ENCODE results near the gene JADE1. TPM values are rescaled to one million over a fixed set of nuclear protein-coding genes. Genes with fewer than 3 reads are reported as not detected.

Gene JADE1
- total and polyA plus RNA-seq, 2 experiments from 2014 or later: 32.1 to 37.6 TPM

- H3K9me3 ChIP-seq (ENCODE audit: low read depth): no peaks in the 10 kb centered on the region
- H3K4me3 ChIP-seq: no peak overlapping the region
- H3K4me2 ChIP-seq (ENCODE audit: unreplicated experiment): no peak overlapping the region
- H3F3A ChIP-seq (ENCODE audit: insufficient read depth): no peaks in the 10 kb centered on the region
- H4K20me1 ChIP-seq (ENCODE audit: insufficient read depth): no peaks in the 10 kb centered on the region
- H2AFZ ChIP-seq: no peak overlapping the region
- H3K27me3 ChIP-seq (replicated peaks; ENCODE audit: insufficient read depth): no peaks in the 10 kb centered on the region
- no peak overlapping the region for H3K27ac ChIP-seq
- no peaks in the 10 kb centered on the region for H3K4me1 ChIP-seq (ENCODE audit: insufficient read depth)
- no peaks in the 10 kb centered on the region for H3K9me2 ChIP-seq (ENCODE audit: insufficient read depth)
- H3K79me2 ChIP-seq (ENCODE audit: insufficient read depth): no peaks in the 10 kb centered on the region
- WGBS, 2 experiments (ENCODE audit: low coverage in 1 of 2, low lambda C conversion rate in 2 of 2, missing lambda C conversion rate in 2 of 2): 78 to 79% methylated on average over 2 of the region's 2 CpGs
- H3K9ac ChIP-seq: no peak overlapping the region
- TF ChIP-seq EZH2phosphoT487 (IDR thresholded peaks at IDR 0.05; ENCODE audit: insufficient read depth, low read depth) (no peak), EZH2 (IDR thresholded peaks at IDR 0.05; ENCODE audit: insufficient read depth, poor library complexity, severe bottlenecking) (no peak)
- in situ Hi-C loops (cut with MboI): loop anchor here (10.0 kb wide), 1 partner anchor 349 kb away; no protein-coding TSS in a partner anchor
- DNase-seq: no peak
- no peaks in the 10 kb centered on the region for H3K36me3 ChIP-seq (ENCODE audit: low read depth)
Observed at GRCh38 chr4:128803783-128804182, 5.7 kb upstream of the JADE1 start.

GRCh38 chr4:128810331-128810870 is 901 bp downstream of the JADE1 start:
- Histone ChIP-seq H3K36me3 (ENCODE audit: low read depth) (no peaks in the 10 kb centered on the region), H2AFZ (peak overlapping the region; percentile 72), H3K79me2 (ENCODE audit: insufficient read depth) (peaks cover 36% of the 10 kb centered on the region), H3K4me3 (peak overlapping the region; percentile 84), H3K9ac (peak overlapping the region; percentile 90), H3F3A (ENCODE audit: insufficient read depth) (peaks cover 14% of the 10 kb centered on the region), H3K4me1 (ENCODE audit: insufficient read depth) (peaks cover 7% of the 10 kb centered on the region; the same call in 1 of the 2 replicates), H3K9me2 (ENCODE audit: insufficient read depth) (no peaks in the 10 kb centered on the region), H3K4me2 (ENCODE audit: unreplicated experiment) (peak overlapping the region; percentile 75), H3K9me3 (ENCODE audit: low read depth) (no peaks in the 10 kb centered on the region), H4K20me1 (ENCODE audit: insufficient read depth) (no peaks in the 10 kb centered on the region), H3K27me3 (replicated peaks; ENCODE audit: insufficient read depth) (no peaks in the 10 kb centered on the region), H3K27ac (peak overlapping the region; percentile 89)
- peak; percentile 65 for DNase-seq
- WGBS, 2 experiments (ENCODE audit: low coverage in 1 of 2, low lambda C conversion rate in 2 of 2, missing lambda C conversion rate in 2 of 2): 1 to 2% methylated on average over 16 of the region's 16 CpGs
- TF ChIP-seq EZH2 (IDR thresholded peaks at IDR 0.05; ENCODE audit: insufficient read depth, poor library complexity, severe bottlenecking) (no peak), EZH2phosphoT487 (IDR thresholded peaks at IDR 0.05; ENCODE audit: insufficient read depth, low read depth) (no peak)
- in situ Hi-C loops (cut with MboI): no loop called here

GRCh38 chr4:128810871-128811570 is 1.5 kb downstream of the JADE1 start:
- H3K27me3 ChIP-seq (replicated peaks; ENCODE audit: insufficient read depth): no peaks in the 10 kb centered on the region
- no peak for TF ChIP-seq EZH2phosphoT487 (IDR thresholded peaks at IDR 0.05; ENCODE audit: insufficient read depth, low read depth)
- no peak for TF ChIP-seq EZH2 (IDR thresholded peaks at IDR 0.05; ENCODE audit: insufficient read depth, poor library complexity, severe bottlenecking)
- H4K20me1 ChIP-seq (ENCODE audit: insufficient read depth): no peaks in the 10 kb centered on the region
- H3K9me3 ChIP-seq (ENCODE audit: low read depth): no peaks in the 10 kb centered on the region
- peaks cover 7% of the 10 kb centered on the region; the same call in 1 of the 2 replicates for H3K4me1 ChIP-seq (ENCODE audit: insufficient read depth)
- H3K9ac ChIP-seq: peak overlapping the region; percentile 90
- peak overlapping the region; percentile 89 for H3K27ac ChIP-seq
- peak; percentile 84 for DNase-seq
- no peaks in the 10 kb centered on the region for H3K9me2 ChIP-seq (ENCODE audit: insufficient read depth)
- H3K4me2 ChIP-seq (ENCODE audit: unreplicated experiment): peak overlapping the region; percentile 75
- in situ Hi-C loops (cut with MboI): no loop called here
- no peaks in the 10 kb centered on the region for H3K36me3 ChIP-seq (ENCODE audit: low read depth)
- H2AFZ ChIP-seq: peak overlapping the region; percentile 72
- 2% methylated on average over 35 to 38 of the region's 50 CpGs for WGBS, 2 experiments (ENCODE audit: low coverage in 1 of 2, low lambda C conversion rate in 2 of 2, missing lambda C conversion rate in 2 of 2)
- peaks cover 43% of the 10 kb centered on the region for H3K79me2 ChIP-seq (ENCODE audit: insufficient read depth)
- peak overlapping the region; percentile 84 for H3K4me3 ChIP-seq
- H3F3A ChIP-seq (ENCODE audit: insufficient read depth): peaks cover 19% of the 10 kb centered on the region

GRCh38 chr4:128811571-128812441 is 2.3 kb downstream of the JADE1 start:
- Histone ChIP-seq H3K4me3 (peak overlapping the region; percentile 84), H3K36me3 (ENCODE audit: low read depth) (no peaks in the 10 kb centered on the region), H4K20me1 (ENCODE audit: insufficient read depth) (no peaks in the 10 kb centered on the region), H3K4me2 (ENCODE audit: unreplicated experiment) (peak overlapping the region; percentile 94), H3K79me2 (ENCODE audit: insufficient read depth) (peaks cover 50% of the 10 kb centered on the region), H3K9me3 (ENCODE audit: low read depth) (no peaks in the 10 kb centered on the region), H3F3A (ENCODE audit: insufficient read depth) (peaks cover 19% of the 10 kb centered on the region), H3K27ac (peak overlapping the region; percentile 89), H3K9ac (peak overlapping the region; percentile 90), H3K9me2 (ENCODE audit: insufficient read depth) (no peaks in the 10 kb centered on the region), H2AFZ (peak overlapping the region; percentile 72), H3K4me1 (ENCODE audit: insufficient read depth) (peaks cover 7% of the 10 kb centered on the region; the same call in 1 of the 2 replicates), H3K27me3 (replicated peaks; ENCODE audit: insufficient read depth) (no peaks in the 10 kb centered on the region)
- DNase-seq: peak; percentile 93
- 0 to 2% methylated on average over 37 to 97 of the region's 123 CpGs for WGBS, 2 experiments (ENCODE audit: low coverage in 1 of 2, low lambda C conversion rate in 2 of 2, missing lambda C conversion rate in 2 of 2)
- TF ChIP-seq EZH2phosphoT487 (IDR thresholded peaks at IDR 0.05; ENCODE audit: insufficient read depth, low read depth) (no peak), EZH2 (IDR thresholded peaks at IDR 0.05; ENCODE audit: insufficient read depth, poor library complexity, severe bottlenecking) (no peak)
- in situ Hi-C loops (cut with MboI): no loop called here
